ENCODE data around the gene MAGI1. TPM values are rescaled to one million over a fixed set of nuclear protein-coding genes. Genes with fewer than 3 reads are reported as not detected.

MAGI1 gene
- polyA plus RNA-seq, 1 of the 3 experiments (the other 2 are of a cell fraction) = 10.3 TPM

GRCh38 chr3:65603631-65604030 is 435.1 kb downstream of the MAGI1 start:
- ChIA-PET POLR2A (no interaction called here), CTCF (no interaction called here)
- no peak for DNase-seq
- Histone ChIP-seq H3K36me3 (replicated peaks in 1 of 2; ENCODE audit: control insufficient read depth in 1 of 2, insufficient read depth in 2 of 2, low read length in 1 of 2) (no peaks in the 10 kb centered on the region), H3K4me1 (ENCODE audit: control insufficient read depth in 1 of 2, insufficient read depth in 2 of 2, low read depth in 1 of 2, low read length in 1 of 2) (no peaks in the 10 kb centered on the region; a peak in 3 of 4 replicates), H3K27me3 (ENCODE audit: insufficient read depth) (no peaks in the 10 kb centered on the region), H3K79me2 (ENCODE audit: insufficient read depth) (peaks cover 18% of the 10 kb centered on the region), H3K9ac (no peak overlapping the region), H3F3A (replicated peaks; ENCODE audit: insufficient read depth) (peaks cover 10% of the 10 kb centered on the region), H3K4me2 (no peak overlapping the region), H4K20me1 (ENCODE audit: insufficient read depth) (no peaks in the 10 kb centered on the region; the same call in 1 of the 2 replicates), H3K4me3 (ENCODE audit: low read depth in 2 of 2, low read length in 1 of 2) (no peak overlapping the region), H3K27ac (ENCODE audit: low read depth in 2 of 2, low read length in 1 of 2) (no peak overlapping the region), H2AFZ (ENCODE audit: low read depth) (no peak overlapping the region), H3K9me2 (no peaks in the 10 kb centered on the region), H3K9me3 (no peaks in the 10 kb centered on the region)
- TF ChIP-seq FOSL2 (IDR thresholded peaks at IDR 0.05; ENCODE audit: borderline replicate concordance, low read depth) = no peak
- TF ChIP-seq, protein P1, sequence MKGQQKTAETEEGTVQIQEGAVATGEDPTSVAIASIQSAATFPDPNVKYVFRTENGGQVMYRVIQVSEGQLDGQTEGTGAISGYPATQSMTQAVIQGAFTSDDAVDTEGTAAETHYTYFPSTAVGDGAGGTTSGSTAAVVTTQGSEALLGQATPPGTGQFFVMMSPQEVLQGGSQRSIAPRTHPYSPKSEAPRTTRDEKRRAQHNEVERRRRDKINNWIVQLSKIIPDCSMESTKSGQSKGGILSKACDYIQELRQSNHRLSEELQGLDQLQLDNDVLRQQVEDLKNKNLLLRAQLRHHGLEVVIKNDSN (IDR thresholded peaks at IDR 0.05; ENCODE audit: borderline replicate concordance, low read depth) = no peak
- WGBS (ENCODE audit: low lambda C conversion rate) = 90% methylated on average over 4 of the region's 4 CpGs

DNA sequence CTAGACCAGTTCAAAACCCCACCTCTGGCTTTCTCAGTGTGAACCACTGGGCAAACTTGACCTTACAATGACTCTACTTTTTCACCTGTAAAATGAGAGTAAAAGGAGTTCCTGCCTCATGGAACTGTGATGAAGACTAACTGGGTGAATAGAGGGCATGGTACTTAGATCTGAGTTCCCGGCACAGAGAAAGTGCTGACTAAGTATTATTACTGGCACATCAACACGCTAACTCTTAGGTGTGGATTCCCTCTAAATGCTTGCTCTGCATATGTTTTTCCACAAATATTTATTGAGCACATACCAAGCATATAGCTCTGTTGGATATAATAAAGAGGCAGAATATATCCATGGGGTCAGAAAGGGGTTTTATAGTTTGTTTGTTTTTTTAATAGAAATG is 437.8 kb downstream of the MAGI1 start:
- no peak for DNase-seq
- 97% methylated on average over 2 of the region's 2 CpGs for WGBS (ENCODE audit: low lambda C conversion rate)
- Histone ChIP-seq H3K9ac (no peak overlapping the region), H3K79me2 (ENCODE audit: insufficient read depth) (peaks cover 10% of the 10 kb centered on the region), H3K9me3 (no peaks in the 10 kb centered on the region), H3F3A (replicated peaks; ENCODE audit: insufficient read depth) (peaks cover 10% of the 10 kb centered on the region), H3K4me1 (ENCODE audit: control insufficient read depth in 1 of 2, insufficient read depth in 2 of 2, low read depth in 1 of 2, low read length in 1 of 2) (peaks cover 0 to 8% of the 10 kb centered on the region in 2 experiments; a peak in 2 of 4 replicates), H2AFZ (ENCODE audit: low read depth) (no peak overlapping the region), H3K9me2 (no peaks in the 10 kb centered on the region), H3K27ac (ENCODE audit: low read depth in 2 of 2, low read length in 1 of 2) (no peak overlapping the region), H3K27me3 (ENCODE audit: insufficient read depth) (no peaks in the 10 kb centered on the region), H3K4me3 (ENCODE audit: low read depth in 2 of 2, low read length in 1 of 2) (no peak overlapping the region), H4K20me1 (ENCODE audit: insufficient read depth) (no peaks in the 10 kb centered on the region; the same call in 1 of the 2 replicates), H3K4me2 (no peak overlapping the region), H3K36me3 (replicated peaks in 1 of 2; ENCODE audit: control insufficient read depth in 1 of 2, insufficient read depth in 2 of 2, low read length in 1 of 2) (no peaks in the 10 kb centered on the region)
- TF ChIP-seq POLR2AphosphoS5 (IDR thresholded peaks at IDR 0.05; ENCODE audit: low read depth, low read length) = no peak
- TF ChIP-seq REST (IDR thresholded peaks at IDR 0.05; ENCODE audit: low read depth, low read length) = no peak
- no peak for TF ChIP-seq NRF1 (IDR thresholded peaks at IDR 0.05; ENCODE audit: low read depth, low read length)
- no peak for TF ChIP-seq CHD2 (IDR thresholded peaks at IDR 0.05; ENCODE audit: low read length, partially characterized antibody)
- no peak for TF ChIP-seq RCOR1 (IDR thresholded peaks at IDR 0.05; ENCODE audit: low read length)
- TF ChIP-seq FOXM1 (IDR thresholded peaks at IDR 0.05; ENCODE audit: low read depth) = no peak
- no peak for TF ChIP-seq USF2 (IDR thresholded peaks at IDR 0.05; ENCODE audit: borderline replicate concordance, low read depth, low read length)
- TF ChIP-seq EP300 (IDR thresholded peaks at IDR 0.05; ENCODE audit: borderline replicate concordance in 1 of 2, low read depth in 1 of 2, low read length in 1 of 2) = no peak
- POLR2A ChIA-PET = no interaction called here
- CTCF ChIA-PET = interaction anchor here (0.7 kb wide), 1 partner anchor 52 kb away, joined by 3 read pairs; no protein-coding TSS in a partner anchor

Data from SK-N-SH (cell line).